Ovary (tissue), 9 donors: ENCODE results near the gene LIMS1. TPM values are rescaled to one million over a fixed set of nuclear protein-coding genes. Genes with fewer than 3 reads are reported as not detected.
"Not testable (repeated sequence)": the region's sequence is repeated elsewhere in the genome, so short reads cannot be mapped to it uniquely, and the experiment has no call there.

ENCODE experiments used
- DNase-seq, 5 donors: peaks; one replicate each; pipeline ENCODE4 v3.0.0-alpha.2; 2019 to 2020
- H3K27ac ChIP-seq, 2 donors: fragments of 200-600 bp; one replicate each; pipeline versions ENCODE4 v1.5.1 to v1.8.0; 2019 to 2022
- H3K27me3 ChIP-seq: fragments of 200-600 bp; one replicate; pipeline ENCODE4 v1.8.0; 2022
- H3K36me3 ChIP-seq: fragments of 200-600 bp; sonication (generic); one replicate; pipeline ENCODE4 v1.5.1; 2019
- H3K4me1 ChIP-seq: one replicate; pipeline ENCODE4 v1.8.1; 2013; ENCODE audit warnings: mild to moderate bottlenecking, moderate library complexity; ENCODE audit not compliant: insufficient read depth
- H3K4me3 ChIP-seq: fragments of 200-600 bp; sonication (generic); one replicate; pipeline ENCODE4 v1.5.1; 2017
- H3K9me3 ChIP-seq, 2 donors: fragments of 200-600 bp in 1 of 2; sonication (generic) in 1 of 2; one replicate each; pipeline versions ENCODE4 v1.5.1 to v1.8.1; 2013 to 2019; ENCODE audit warnings: mild to moderate bottlenecking in 1 of 2, moderate library complexity in 1 of 2
- EP300 ChIP-seq: sonication (generic); formaldehyde crosslinking; IDR thresholded peaks from one replicate; pipeline ENCODE4 v1.6.1; 2017; ENCODE audit warnings: antibody characterized with exemption
- POLR2A ChIP-seq: fragments of 450-650 bp; IDR thresholded peaks from one replicate; pipeline ENCODE4 v1.6.1; 2017; ENCODE audit warnings: antibody characterized with exemption, mild to moderate bottlenecking, moderate library complexity
- WGBS, 3 donors: extraction: QIAGEN DNeasy Blood & Tissue Kit in 1 of 3; methylation state at CpG; one replicate each; pipeline versions ENCODE4 v1.1.5 to v1.1.7; 2013 to 2017; 5-methylcytosine and 5-hydroxymethylcytosine counted together
- intact Hi-C, 4 donors: fragments of 100-400 bp; cut with DNase I; formaldehyde crosslinking; loops; one replicate each; pipeline versions ENCODE4 v1.11.0 to v1.15.1; 2022 to 2023
- polyA plus RNA-seq, 2 donors: library from polyadenylated mRNA; stranded (reverse); fragments of 200-250 nt in 1 of 2; fragments of 350-450 nt in 1 of 2; fragmentation: Illumina TruSeq in 1 of 2; extraction: RNeasy Lipid Tissue Mini Kit (QIAGEN cat#74804) in 1 of 2; gene quantifications; one replicate each; pipeline ENCODE4 v1.2.3, GENCODE V29; 2013 to 2014
- total RNA-seq, 7 donors: library from RNA; depleted of rRNA in 2 of 7; stranded (reverse); fragments of >200 nt in 2 of 7; fragmentation: NEBNext Ultra II Directional in 3 of 7; extraction: Animal tissue kit (Norgen Biotek cat#: 25700) in 3 of 7; gene quantifications; one replicate each; pipeline versions ENCODE4 v1.1.0 to v1.2.4, GENCODE V29; 2016 to 2023
- TF ChIP-seq, protein P1 (sequence below), 3 donors: fragments of 450-650 bp in 2 of 3; fragments of 200-600 bp in 1 of 3; IDR thresholded peaks; one replicate each; pipeline versions ENCODE4 v1.5.1 to v1.8.0; 2016 to 2022; ENCODE audit warnings: antibody characterized with exemption in 3 of 3, mild to moderate bottlenecking in 1 of 3
- donor health status: DM: no; HTN: no; CAD: no; lungs with moderate emphysema.
- donor health status: DM: no; HTN: no; CAD: no.
- donor health status: Bipolar disorder and iron deficiency.
- donor health status: DM: yes; HTN: yes; CAD: no.
- donor health status: DM: no; HTN: no; CAD: no.
- donor health status: DM: yes; HTN: yes; CAD: no.

Gene LIMS1
- total and polyA plus RNA-seq, 9 donors: 36.2 to 91.1 (median 40.2) TPM

DNA sequence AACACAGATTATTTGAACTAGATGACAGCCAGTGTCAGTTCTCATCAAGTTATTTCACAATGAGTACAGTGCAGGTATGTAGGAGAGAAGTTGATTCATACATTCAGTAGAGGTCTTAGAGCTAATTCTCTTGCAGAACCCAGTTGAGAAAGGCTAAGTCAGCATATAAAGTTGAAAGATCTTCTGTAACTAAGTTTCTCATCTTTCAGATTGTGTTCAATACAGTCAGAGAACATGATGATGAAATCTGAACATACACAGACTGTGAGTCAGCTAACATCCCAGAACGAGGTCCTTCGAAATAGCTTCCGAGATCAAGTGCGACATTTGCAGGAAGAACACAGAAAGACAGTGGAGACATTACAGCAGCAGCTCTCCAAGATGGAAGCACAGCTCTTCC lies 41.9 kb upstream of the LIMS1 start:
- H3K36me3 ChIP-seq: no peaks in the 10 kb centered on the region
- no peak for DNase-seq
- no peaks in the 10 kb centered on the region for H3K27me3 ChIP-seq
- WGBS, 3 donors: 76 to 87% (median 83%) methylated on average over 4 of the region's 4 CpGs
- no peaks in the 10 kb centered on the region for H3K4me1 ChIP-seq
- no peak overlapping the region for H3K27ac ChIP-seq
- intact Hi-C loops: no loop called here
- H3K4me3 ChIP-seq: no peak overlapping the region
- TF ChIP-seq EP300: no peak
- no peak for TF ChIP-seq POLR2A
- TF ChIP-seq, protein P1, sequence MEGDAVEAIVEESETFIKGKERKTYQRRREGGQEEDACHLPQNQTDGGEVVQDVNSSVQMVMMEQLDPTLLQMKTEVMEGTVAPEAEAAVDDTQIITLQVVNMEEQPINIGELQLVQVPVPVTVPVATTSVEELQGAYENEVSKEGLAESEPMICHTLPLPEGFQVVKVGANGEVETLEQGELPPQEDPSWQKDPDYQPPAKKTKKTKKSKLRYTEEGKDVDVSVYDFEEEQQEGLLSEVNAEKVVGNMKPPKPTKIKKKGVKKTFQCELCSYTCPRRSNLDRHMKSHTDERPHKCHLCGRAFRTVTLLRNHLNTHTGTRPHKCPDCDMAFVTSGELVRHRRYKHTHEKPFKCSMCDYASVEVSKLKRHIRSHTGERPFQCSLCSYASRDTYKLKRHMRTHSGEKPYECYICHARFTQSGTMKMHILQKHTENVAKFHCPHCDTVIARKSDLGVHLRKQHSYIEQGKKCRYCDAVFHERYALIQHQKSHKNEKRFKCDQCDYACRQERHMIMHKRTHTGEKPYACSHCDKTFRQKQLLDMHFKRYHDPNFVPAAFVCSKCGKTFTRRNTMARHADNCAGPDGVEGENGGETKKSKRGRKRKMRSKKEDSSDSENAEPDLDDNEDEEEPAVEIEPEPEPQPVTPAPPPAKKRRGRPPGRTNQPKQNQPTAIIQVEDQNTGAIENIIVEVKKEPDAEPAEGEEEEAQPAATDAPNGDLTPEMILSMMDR (IDR thresholded peaks at IDR 0.05): no peak
- H3K9me3 ChIP-seq: no peaks in the 10 kb centered on the region

DNA sequence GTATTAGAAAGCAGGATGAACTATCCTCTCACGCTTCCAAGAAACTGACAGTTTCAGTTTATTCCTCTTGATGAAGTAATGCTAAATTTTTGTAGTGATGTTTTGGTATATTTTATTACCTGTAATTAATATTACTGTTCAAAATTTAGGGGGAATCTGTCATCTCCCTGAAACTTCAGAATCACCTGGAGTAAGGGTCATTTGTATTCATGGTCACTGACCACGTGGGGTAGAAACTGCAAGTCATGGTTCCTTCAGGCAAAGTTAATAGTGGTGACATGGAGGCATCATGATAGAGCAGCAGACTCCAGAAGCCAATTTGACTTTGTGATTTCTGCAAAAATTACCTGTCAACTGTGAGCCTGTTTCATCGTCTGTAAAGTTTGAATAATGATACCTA lies 38.1 kb upstream of the LIMS1 start:
- intact Hi-C loops, H3K4me3 ChIP-seq, H3K4me1 ChIP-seq, H3K27me3 ChIP-seq, DNase-seq, H3K9me3 ChIP-seq, H3K27ac ChIP-seq, H3K36me3 ChIP-seq: not testable (repeated sequence)
- WGBS, 3 donors: 55 to 96% (median 95%) methylated on average over 1 to 2 of the region's 3 CpGs

DNA sequence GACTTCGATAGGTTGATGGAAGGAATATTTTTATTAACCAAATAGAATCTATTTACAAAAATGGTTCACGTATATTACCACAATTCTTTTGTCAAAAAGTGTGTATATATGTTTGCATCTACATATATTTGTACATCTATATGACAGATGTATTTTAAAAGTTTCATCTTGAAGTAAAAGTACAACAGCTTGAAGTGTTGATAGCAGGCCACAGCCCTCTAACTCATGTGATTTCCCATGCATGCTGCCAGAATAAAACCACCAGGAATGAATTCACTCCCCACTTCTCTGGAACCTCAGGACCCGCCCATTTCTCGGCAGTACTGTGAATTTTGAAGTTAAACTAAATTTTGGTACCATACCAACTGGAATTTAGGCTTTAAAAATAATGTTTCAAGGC lies 26.6 kb upstream of the LIMS1 start:
- H3K4me1 ChIP-seq, H3K27me3 ChIP-seq, H3K4me3 ChIP-seq, DNase-seq, H3K27ac ChIP-seq, H3K9me3 ChIP-seq, H3K36me3 ChIP-seq, intact Hi-C loops: not testable (repeated sequence)
- WGBS, 3 donors: 37 to 64% (median 61%) methylated on average over 4 of the region's 4 CpGs

DNA sequence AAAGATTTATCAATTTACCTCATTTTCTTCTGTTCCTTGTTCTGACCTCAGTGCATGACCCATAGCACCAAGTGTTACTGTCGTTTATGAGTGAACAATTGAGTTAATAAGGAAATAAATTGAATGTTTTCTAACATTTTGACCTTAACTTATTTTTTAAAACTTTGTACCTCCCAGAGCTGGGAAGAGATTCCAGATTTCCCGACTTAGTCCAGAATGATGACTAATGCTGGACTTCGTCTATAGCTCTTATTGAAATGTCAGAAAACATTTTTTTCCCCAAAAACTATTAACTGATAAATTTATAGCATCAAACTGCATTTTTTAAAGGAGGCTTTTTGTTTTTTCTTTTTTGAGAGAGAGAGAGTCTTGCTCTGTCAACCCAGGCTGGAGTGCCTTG lies 21.8 kb upstream of the LIMS1 start:
- H3K27me3 ChIP-seq, H3K27ac ChIP-seq, H3K9me3 ChIP-seq, H3K36me3 ChIP-seq, DNase-seq, H3K4me3 ChIP-seq, H3K4me1 ChIP-seq, intact Hi-C loops: not testable (repeated sequence)
- 30 to 66% (median 46%) methylated on average over 3 of the region's 3 CpGs for WGBS, 3 donors

DNA sequence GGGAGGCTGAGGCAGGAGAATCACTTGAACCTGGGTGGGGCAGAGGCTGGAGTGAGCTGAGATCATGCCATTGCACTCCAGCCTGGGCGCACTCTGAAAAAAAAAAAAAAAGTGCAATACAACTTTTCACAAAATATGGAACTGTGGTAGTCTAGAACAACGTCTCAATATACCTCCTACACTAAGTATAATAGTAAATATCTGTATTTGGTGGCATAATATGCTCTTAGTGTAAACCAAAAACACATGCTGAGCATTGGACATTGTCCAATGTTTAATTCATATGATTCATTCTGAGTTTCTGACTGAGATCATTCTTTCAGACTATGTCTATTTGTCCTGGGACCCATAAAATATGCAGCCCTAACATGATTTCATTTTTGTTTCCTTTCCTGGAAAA lies 19.8 kb upstream of the LIMS1 start:
- intact Hi-C loops, H3K9me3 ChIP-seq, H3K27me3 ChIP-seq, H3K4me1 ChIP-seq, DNase-seq, H3K27ac ChIP-seq, H3K4me3 ChIP-seq, H3K36me3 ChIP-seq: not testable (repeated sequence)
- WGBS, 3 donors: 48 to 73% (median 59%) methylated on average over 2 of the region's 2 CpGs

DNA sequence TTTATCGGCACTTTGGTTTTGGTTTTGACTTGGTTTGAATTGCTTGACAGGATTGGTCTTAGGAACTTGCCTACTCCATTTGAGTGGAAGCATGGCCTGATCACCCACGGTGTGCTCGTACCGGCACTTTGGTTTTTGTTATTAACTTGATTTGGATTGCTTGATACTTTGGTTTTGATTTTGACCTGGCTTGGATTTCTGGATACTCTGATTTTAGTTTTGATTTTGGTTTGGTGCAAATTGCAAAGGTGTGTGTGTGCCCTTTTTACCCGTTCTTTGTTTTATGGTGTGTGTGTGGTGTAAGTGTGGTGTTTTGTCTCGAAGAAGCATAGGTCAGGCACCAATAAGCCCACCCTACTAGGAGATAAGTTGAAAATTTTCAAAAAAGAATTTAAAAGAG lies 9.6 kb upstream of the LIMS1 start:
- intact Hi-C loops, H3K4me1 ChIP-seq, DNase-seq, H3K4me3 ChIP-seq, H3K9me3 ChIP-seq, H3K36me3 ChIP-seq, H3K27ac ChIP-seq, H3K27me3 ChIP-seq: not testable (repeated sequence)
- 96 to 98% (median 97%) methylated on average over 3 to 6 of the region's 6 CpGs for WGBS, 3 donors

DNA sequence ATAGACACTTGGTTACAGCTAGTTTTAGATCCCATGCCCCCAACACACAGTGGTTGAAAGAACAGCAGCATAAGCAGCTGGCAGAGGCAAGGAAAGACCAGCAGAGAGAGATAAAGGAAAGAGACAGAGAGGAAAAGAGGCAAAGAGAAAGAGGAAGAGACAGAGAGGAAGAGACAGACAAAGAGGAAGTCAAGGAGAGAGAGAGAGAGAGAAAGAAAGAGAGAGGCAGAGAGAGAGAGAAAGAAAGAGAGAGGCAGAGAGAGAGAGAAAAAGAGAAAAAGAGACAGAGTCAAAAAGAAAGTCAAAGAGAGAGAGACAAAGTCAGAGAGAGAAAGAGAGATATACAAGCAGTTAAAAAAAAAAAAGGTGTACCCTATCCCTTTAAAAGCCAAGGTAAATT lies 9.0 kb upstream of the LIMS1 start:
- DNase-seq, H3K4me1 ChIP-seq, H3K27me3 ChIP-seq, H3K9me3 ChIP-seq, H3K4me3 ChIP-seq, intact Hi-C loops, H3K27ac ChIP-seq, H3K36me3 ChIP-seq: not testable (repeated sequence)

DNA sequence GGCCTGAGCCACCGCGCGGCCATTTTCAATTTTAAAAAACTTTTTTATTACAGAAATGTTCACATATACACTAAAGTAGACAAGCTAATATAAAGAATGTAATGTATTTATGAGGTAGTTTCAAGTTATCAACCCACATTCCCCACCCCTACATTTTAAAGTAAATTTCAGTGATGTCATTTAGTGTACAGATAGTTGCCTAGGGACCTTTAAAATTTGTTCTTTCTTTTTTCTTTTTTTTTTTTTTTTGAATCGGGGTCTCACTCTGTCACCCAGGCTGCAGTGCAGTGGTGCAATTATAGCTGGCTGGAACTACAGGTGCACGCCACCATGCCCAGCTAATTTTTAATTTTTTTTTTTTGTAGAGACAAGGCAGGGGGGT lies 2.6 kb upstream of the LIMS1 start:
- TF ChIP-seq, protein P1 (IDR thresholded peaks at IDR 0.05): no peak
- TF ChIP-seq EP300 (no peak), POLR2A (no peak)
- Histone ChIP-seq H3K9me3 (no peaks in the 10 kb centered on the region), H3K4me3 (no peak overlapping the region), H3K27ac (no peak overlapping the region), H3K36me3 (no peaks in the 10 kb centered on the region), H3K4me1 (no peaks in the 10 kb centered on the region), H3K27me3 (no peaks in the 10 kb centered on the region)
- DNase-seq: no peak
- WGBS, 3 donors: 83 to 90% (median 85%) methylated on average over 5 of the region's 5 CpGs
- intact Hi-C loops: loop anchor here in 1 of 4 donors (10.0 kb wide), 1 partner anchor 53 kb away; no protein-coding TSS in a partner anchor
